Muscle of arm (tissue), 12 donors: Measurements from ENCODE around the gene TEX101. TPM values are rescaled to one million over a fixed set of nuclear protein-coding genes. Genes with fewer than 3 reads are reported as not detected.

ENCODE experiments used
- polyA plus RNA-seq, 12 donors: library from polyadenylated mRNA; unstranded; fragments of 120-200 nt; gene quantifications; one replicate each; pipeline ENCODE4 v1.2.1, GENCODE V29; 2013; ENCODE audit not compliant: insufficient read length in 12 of 12

TEX101 gene
- polyA plus RNA-seq, 12 donors, result 0.15 TPM; not detected in 11

Other genes with a start within 250 kb of the TEX101 start
- gene PSG5, start 228.4 kb upstream of the TEX101 start, polyA plus RNA-seq, result under 1 TPM in 10 of 12 donors, not detected in 2; 0.28 to 0.94 (median 0.59) TPM
- gene PSG4, start 209.3 kb upstream of the TEX101 start, polyA plus RNA-seq, result 1 to 10 TPM in 1 of 12 donors, under 1 TPM in 9, not detected in 2; 0.36 to 1.8 (median 0.67) TPM
- gene PSG9, start 145.4 kb upstream of the TEX101 start, polyA plus RNA-seq, result 1 to 10 TPM in 1 of 12 donors, under 1 TPM in 8, not detected in 3; 0.16 to 1.1 (median 0.46) TPM
- 1 to 10 TPM in 1 of 12 donors, under 1 TPM in 8, not detected in 3; 0.14 to 1.1 (median 0.30) TPM for gene CD177, start 61.2 kb upstream of the TEX101 start, polyA plus RNA-seq
- 10 to 100 TPM in 3 of 12 donors, 1 to 10 TPM in 1, under 1 TPM in 6, not detected in 2; 0.26 to 88.2 (median 0.73) TPM for gene LYPD3, start 50.7 kb downstream of the TEX101 start, polyA plus RNA-seq
- gene PHLDB3, start 89.9 kb downstream of the TEX101 start, polyA plus RNA-seq, result 10 to 100 TPM in 1 of 12 donors, 1 to 10 TPM in 9, not detected in 2; 2.2 to 15.6 (median 4.0) TPM
- gene ETHE1, start 112.3 kb downstream of the TEX101 start, polyA plus RNA-seq, result 10 to 100 TPM in 10 of 12 donors, 1 to 10 TPM in 1, not detected in 1; 9.7 to 50.2 (median 14.5) TPM
- 10 to 100 TPM in 1 of 12 donors, 1 to 10 TPM in 10, not detected in 1; 1.5 to 12.8 (median 2.6) TPM for gene ZNF575, start 118.3 kb downstream of the TEX101 start, polyA plus RNA-seq
- gene XRCC1, start 160.6 kb downstream of the TEX101 start, polyA plus RNA-seq, result 10 to 100 TPM in 11 of 12 donors, not detected in 1; 22.0 to 50.6 (median 30.6) TPM
- gene PINLYP, start 160.9 kb downstream of the TEX101 start, polyA plus RNA-seq, result 10 to 100 TPM in 2 of 12 donors, 1 to 10 TPM in 8, not detected in 2; 3.2 to 11.7 (median 5.9) TPM
- 10 to 100 TPM in 11 of 12 donors, not detected in 1; 10.0 to 18.0 (median 13.6) TPM for gene IRGQ, start 181.2 kb downstream of the TEX101 start, polyA plus RNA-seq
- 10 to 100 TPM in 2 of 12 donors, 1 to 10 TPM in 8, not detected in 2; 7.2 to 11.6 (median 8.4) TPM for gene ZNF576, start 181.7 kb downstream of the TEX101 start, polyA plus RNA-seq
- under 1 TPM in 10 of 12 donors, not detected in 2; 0.10 to 0.92 (median 0.45) TPM for gene SRRM5, start 197.2 kb downstream of the TEX101 start, polyA plus RNA-seq
- gene ZNF428, start 204.7 kb downstream of the TEX101 start, polyA plus RNA-seq, result 100 to 1,000 TPM in 1 of 12 donors, 10 to 100 TPM in 10, not detected in 1; 38.1 to 137 (median 42.6) TPM
- 10 to 100 TPM in 4 of 12 donors, 1 to 10 TPM in 7, not detected in 1; 5.8 to 19.6 (median 9.2) TPM for gene CADM4, start 225.0 kb downstream of the TEX101 start, polyA plus RNA-seq